ENCODE data around the gene POLR2L.

POLR2L gene

DNA sequence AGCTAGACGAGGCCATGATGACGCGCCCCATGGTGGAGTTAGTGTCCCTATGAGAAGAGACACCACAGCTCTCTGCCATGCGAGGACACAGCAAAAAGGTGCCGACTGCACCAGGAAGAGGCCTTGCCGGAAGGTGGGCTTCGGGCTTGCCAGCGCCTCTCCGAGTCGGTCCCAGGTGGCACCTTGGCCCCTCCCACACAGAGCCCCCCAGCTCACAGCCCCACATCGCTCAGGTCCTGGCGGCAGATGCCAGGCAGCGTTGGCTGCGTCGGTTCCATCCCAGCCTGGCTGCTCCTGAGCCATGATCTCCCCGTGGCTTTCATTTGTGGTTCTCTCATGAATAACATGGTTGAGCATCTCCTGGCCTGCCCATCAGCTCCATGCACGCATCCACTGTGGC lies 44.2 kb upstream of the POLR2L start:
- H3F3A ChIP-seq (ENCODE audit: insufficient read depth) = no peaks in the 10 kb centered on the region
- H3K4me3 ChIP-seq (ENCODE audit: insufficient read depth, low read length, poor library complexity, severe bottlenecking) = no peak overlapping the region
- TF ChIP-seq, protein P1, sequence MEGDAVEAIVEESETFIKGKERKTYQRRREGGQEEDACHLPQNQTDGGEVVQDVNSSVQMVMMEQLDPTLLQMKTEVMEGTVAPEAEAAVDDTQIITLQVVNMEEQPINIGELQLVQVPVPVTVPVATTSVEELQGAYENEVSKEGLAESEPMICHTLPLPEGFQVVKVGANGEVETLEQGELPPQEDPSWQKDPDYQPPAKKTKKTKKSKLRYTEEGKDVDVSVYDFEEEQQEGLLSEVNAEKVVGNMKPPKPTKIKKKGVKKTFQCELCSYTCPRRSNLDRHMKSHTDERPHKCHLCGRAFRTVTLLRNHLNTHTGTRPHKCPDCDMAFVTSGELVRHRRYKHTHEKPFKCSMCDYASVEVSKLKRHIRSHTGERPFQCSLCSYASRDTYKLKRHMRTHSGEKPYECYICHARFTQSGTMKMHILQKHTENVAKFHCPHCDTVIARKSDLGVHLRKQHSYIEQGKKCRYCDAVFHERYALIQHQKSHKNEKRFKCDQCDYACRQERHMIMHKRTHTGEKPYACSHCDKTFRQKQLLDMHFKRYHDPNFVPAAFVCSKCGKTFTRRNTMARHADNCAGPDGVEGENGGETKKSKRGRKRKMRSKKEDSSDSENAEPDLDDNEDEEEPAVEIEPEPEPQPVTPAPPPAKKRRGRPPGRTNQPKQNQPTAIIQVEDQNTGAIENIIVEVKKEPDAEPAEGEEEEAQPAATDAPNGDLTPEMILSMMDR (IDR thresholded peaks at IDR 0.05; ENCODE audit: insufficient read depth, low read length, poor library complexity, severe bottlenecking) = no peak
- TF ChIP-seq EZH2phosphoT487 (conservative IDR thresholded peaks at IDR 0.05; ENCODE audit: low read length) = no peak
- H2AFZ ChIP-seq (ENCODE audit: low read depth, low read length, severe bottlenecking) = no peak overlapping the region
- no peaks in the 10 kb centered on the region for H3K9me3 ChIP-seq (ENCODE audit: insufficient read depth, low read length)
- H3K27ac ChIP-seq (ENCODE audit: low read depth, low read length) = no peak overlapping the region
- H3K4me2 ChIP-seq (ENCODE audit: low read depth, low read length, poor library complexity, severe bottlenecking) = no peak overlapping the region
- no peaks in the 10 kb centered on the region for H3K9me2 ChIP-seq (replicated peaks; ENCODE audit: insufficient read depth, low read length)
- no peaks in the 10 kb centered on the region for H3K79me2 ChIP-seq (ENCODE audit: insufficient read depth, low read length)
- H3K9ac ChIP-seq (ENCODE audit: low read length) = no peak overlapping the region
- H3K27me3 ChIP-seq (ENCODE audit: low read length) = no peaks in the 10 kb centered on the region
- H4K20me1 ChIP-seq (ENCODE audit: low read depth, low read length) = no peaks in the 10 kb centered on the region
- H3K36me3 ChIP-seq (ENCODE audit: low read length) = no peaks in the 10 kb centered on the region

DNA sequence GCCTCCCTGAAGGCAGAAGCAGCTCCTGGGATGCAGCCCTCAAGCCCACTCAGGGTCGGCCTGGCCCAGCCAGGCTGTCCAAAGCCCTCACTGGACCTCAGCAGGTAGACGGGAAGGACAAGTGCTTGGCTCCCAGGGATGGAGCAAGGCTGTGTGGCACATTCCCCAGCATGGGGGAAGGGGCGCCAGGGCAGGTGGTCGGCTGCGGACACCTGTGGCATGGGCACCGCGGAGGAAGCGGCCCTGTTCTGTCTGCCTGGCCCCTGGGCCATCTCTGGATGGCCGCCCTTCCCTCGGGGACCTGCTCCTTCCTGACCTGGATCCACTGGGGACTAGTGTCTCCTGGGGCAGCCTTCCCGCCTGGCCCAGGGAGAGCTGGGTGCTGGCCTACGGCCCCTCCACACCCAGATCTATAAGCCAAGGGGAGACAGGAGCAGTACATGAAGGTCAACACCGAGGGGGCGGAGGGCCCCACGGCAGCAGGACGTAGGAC lies 42.3 kb upstream of the POLR2L start:
- Histone ChIP-seq H4K20me1 (ENCODE audit: low read depth, low read length) (no peaks in the 10 kb centered on the region), H3K9me3 (ENCODE audit: insufficient read depth, low read length) (no peaks in the 10 kb centered on the region), H3K4me3 (ENCODE audit: insufficient read depth, low read length, poor library complexity, severe bottlenecking) (no peak overlapping the region), H3K9me2 (replicated peaks; ENCODE audit: insufficient read depth, low read length) (no peaks in the 10 kb centered on the region), H3K4me2 (ENCODE audit: low read depth, low read length, poor library complexity, severe bottlenecking) (no peak overlapping the region), H3K27me3 (ENCODE audit: low read length) (no peaks in the 10 kb centered on the region), H3F3A (ENCODE audit: insufficient read depth) (no peaks in the 10 kb centered on the region), H2AFZ (ENCODE audit: low read depth, low read length, severe bottlenecking) (no peak overlapping the region), H3K9ac (ENCODE audit: low read length) (no peak overlapping the region), H3K27ac (ENCODE audit: low read depth, low read length) (no peak overlapping the region), H3K36me3 (ENCODE audit: low read length) (no peaks in the 10 kb centered on the region), H3K79me2 (ENCODE audit: insufficient read depth, low read length) (no peaks in the 10 kb centered on the region)
- TF ChIP-seq EZH2phosphoT487 (conservative IDR thresholded peaks at IDR 0.05; ENCODE audit: low read length) = no peak
- TF ChIP-seq, protein P1 (IDR thresholded peaks at IDR 0.05; ENCODE audit: insufficient read depth, low read length, poor library complexity, severe bottlenecking) = no peak

DNA sequence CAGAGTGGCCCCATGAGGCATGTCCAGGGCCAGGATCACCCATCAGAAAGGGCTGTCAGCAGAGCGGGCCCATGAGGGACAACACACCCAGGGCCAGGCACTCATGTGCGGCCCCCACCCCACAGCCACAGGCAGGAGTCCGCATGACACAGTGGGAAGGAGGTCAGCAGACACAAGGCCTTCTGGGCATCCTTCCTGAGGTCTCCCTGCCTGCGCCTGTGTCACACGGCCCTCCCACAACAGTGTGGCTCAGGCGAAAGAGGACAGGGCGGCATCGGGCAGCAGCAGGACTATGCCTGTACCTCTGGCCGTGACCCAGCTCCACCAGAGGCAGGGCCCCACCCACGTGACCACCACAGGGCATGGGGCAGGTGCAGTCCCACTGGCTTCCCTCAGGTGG lies 41.2 kb upstream of the POLR2L start:
- Histone ChIP-seq H3K9me2 (replicated peaks; ENCODE audit: insufficient read depth, low read length) (no peaks in the 10 kb centered on the region), H3K9me3 (ENCODE audit: insufficient read depth, low read length) (no peaks in the 10 kb centered on the region), H3K27ac (ENCODE audit: low read depth, low read length) (no peak overlapping the region), H3K4me2 (ENCODE audit: low read depth, low read length, poor library complexity, severe bottlenecking) (no peak overlapping the region), H3K27me3 (ENCODE audit: low read length) (no peaks in the 10 kb centered on the region), H3K36me3 (ENCODE audit: low read length) (no peaks in the 10 kb centered on the region), H3F3A (ENCODE audit: insufficient read depth) (no peaks in the 10 kb centered on the region), H2AFZ (ENCODE audit: low read depth, low read length, severe bottlenecking) (no peak overlapping the region), H3K79me2 (ENCODE audit: insufficient read depth, low read length) (no peaks in the 10 kb centered on the region), H4K20me1 (ENCODE audit: low read depth, low read length) (no peaks in the 10 kb centered on the region), H3K9ac (ENCODE audit: low read length) (no peak overlapping the region), H3K4me3 (ENCODE audit: insufficient read depth, low read length, poor library complexity, severe bottlenecking) (no peak overlapping the region)
- no peak for TF ChIP-seq EZH2phosphoT487 (conservative IDR thresholded peaks at IDR 0.05; ENCODE audit: low read length)
- TF ChIP-seq, protein P1 (IDR thresholded peaks at IDR 0.05; ENCODE audit: insufficient read depth, low read length, poor library complexity, severe bottlenecking) = no peak
